ENCODE measurements around the gene FAM219B.
"Not testable (repeated sequence)": the region's sequence is repeated elsewhere in the genome, so short reads cannot be mapped to it uniquely, and the experiment has no call there.

FAM219B gene

GRCh38 chr15:74906450-74907162 is at the start of gene FAM219B:
Gene FAM219B (minus strand): TSS chr15:74906851. CDS start chr15:74906800, 51 bp downstream.
- DNase-seq, result peak; percentile 77 to 84

- peak; percentile 66 to 67 for DNase-seq
These were observed 49.4 kb upstream of the FAM219B start for GRCh38 chr15:74955796-74956647.

GRCh38 chr15:74955017-74955416 is 48.4 kb upstream of the FAM219B start:
- no peak for DNase-seq

GRCh38 chr15:74954515-74954914 is 47.9 kb upstream of the FAM219B start:
- no peak for DNase-seq

- no peak for DNase-seq
These were observed 44.4 kb upstream of the FAM219B start for GRCh38 chr15:74951006-74951405.

- DNase-seq, result peak; percentile 77 to 85
These were observed 43.6 kb upstream of the FAM219B start for GRCh38 chr15:74950078-74950908.

GRCh38 chr15:74937590-74938371 is 31.1 kb upstream of the FAM219B start, which contains the start of gene COX5A:
Gene COX5A (minus strand): TSS chr15:74938073. CDS start chr15:74938014, 59 bp downstream.
- peak; percentile 93 to 95 for DNase-seq

- no peak for DNase-seq
These were observed 30.6 kb upstream of the FAM219B start for GRCh38 chr15:74937272-74937589.

GRCh38 chr15:74935193-74935592 is 28.5 kb upstream of the FAM219B start:
- DNase-seq, result not testable (repeated sequence)

- no peak for DNase-seq
These were observed 26.9 kb upstream of the FAM219B start for GRCh38 chr15:74933573-74933972.

GRCh38 chr15:74928771-74929198 is 22.1 kb upstream of the FAM219B start:
- no peak for DNase-seq

- DNase-seq, result no peak
These were observed 17.9 kb upstream of the FAM219B start for GRCh38 chr15:74924525-74924924.

- no peak for DNase-seq
These were observed 13.8 kb upstream of the FAM219B start for GRCh38 chr15:74920456-74920855.

GRCh38 chr15:74917676-74918075 is 11.0 kb upstream of the FAM219B start:
- DNase-seq, result no peak

GRCh38 chr15:74913799-74914198 is 7.1 kb upstream of the FAM219B start:
- DNase-seq, result not testable (repeated sequence)

GRCh38 chr15:74913041-74913440 is 6.4 kb upstream of the FAM219B start:
- no peak for DNase-seq

GRCh38 chr15:74908635-74909034 is 2.0 kb upstream of the FAM219B start:
- no peak for DNase-seq

- DNase-seq, result no peak
These were observed 666 bp upstream of the FAM219B start for GRCh38 chr15:74907163-74907870.

- DNase-seq, result no peak
These were observed 593 bp downstream of the FAM219B start for GRCh38 chr15:74906067-74906449.

- DNase-seq, result no peak
These were observed 2.4 kb downstream of the FAM219B start for GRCh38 chr15:74904190-74904805.

GRCh38 chr15:74903676-74904075 is 3.0 kb downstream of the FAM219B start:
- DNase-seq, result no peak

All from CD4-positive, alpha-beta T cell treated with Interleukin-1 beta for 1 hour (primary cell).